HG03280 (cell line): ENCODE results near the gene BACH2.

Experiments used
- ATAC-seq: cut with Tn5 transposase; IDR thresholded peaks from one replicate; pipeline ENCODE4 v1.9.1; 2021; ENCODE audit warnings: mild to moderate bottlenecking, moderate library complexity; ENCODE audit not compliant: unreplicated experiment

Gene BACH2

DNA sequence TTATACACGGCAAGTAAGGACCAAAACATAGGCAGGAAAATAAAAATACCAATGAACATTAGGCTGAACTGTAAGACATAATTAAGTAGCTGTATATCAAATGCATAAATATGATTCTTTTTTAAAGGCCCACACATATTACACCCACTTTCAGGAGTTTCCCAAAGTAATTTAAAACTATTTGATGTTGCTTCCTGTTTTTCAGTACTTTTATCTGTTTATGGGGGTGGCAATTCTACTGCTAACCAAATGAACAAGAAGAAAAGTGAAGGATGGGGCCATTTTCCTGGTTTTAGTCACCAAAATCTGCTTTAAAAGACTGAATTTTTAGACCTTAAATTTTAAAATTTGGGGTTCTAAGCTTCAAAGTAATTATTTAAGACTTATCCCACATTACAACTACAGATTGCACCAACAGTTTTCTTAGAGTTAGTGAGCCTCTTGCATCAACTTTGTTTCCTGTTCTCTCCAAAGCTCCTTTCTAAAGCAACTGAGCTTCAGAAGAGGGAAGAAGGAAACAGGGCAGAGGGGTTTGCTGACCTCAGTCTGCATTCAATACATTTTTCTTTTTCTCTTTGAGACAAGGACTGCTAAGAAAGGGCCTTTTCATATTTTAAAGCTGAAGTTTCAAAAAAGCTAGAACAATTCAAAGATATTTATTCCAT lies 191.0 kb downstream of the BACH2 start:
- no peak for ATAC-seq

- peak; percentile 80 for ATAC-seq
Observed at GRCh38 chr6:90103056-90103800, 193.4 kb downstream of the BACH2 start.

- ATAC-seq: no peak
Observed at GRCh38 chr6:90101403-90101802, 195.2 kb downstream of the BACH2 start.

GRCh38 chr6:90100059-90100665 lies 196.5 kb downstream of the BACH2 start:
- no peak for ATAC-seq

- no peak for ATAC-seq
Observed at GRCh38 chr6:90098627-90099026, 198.0 kb downstream of the BACH2 start.

- no peak for ATAC-seq
Observed at GRCh38 chr6:90098001-90098531, 198.6 kb downstream of the BACH2 start.

GRCh38 chr6:90097356-90097755 lies 199.3 kb downstream of the BACH2 start:
- no peak for ATAC-seq

DNA sequence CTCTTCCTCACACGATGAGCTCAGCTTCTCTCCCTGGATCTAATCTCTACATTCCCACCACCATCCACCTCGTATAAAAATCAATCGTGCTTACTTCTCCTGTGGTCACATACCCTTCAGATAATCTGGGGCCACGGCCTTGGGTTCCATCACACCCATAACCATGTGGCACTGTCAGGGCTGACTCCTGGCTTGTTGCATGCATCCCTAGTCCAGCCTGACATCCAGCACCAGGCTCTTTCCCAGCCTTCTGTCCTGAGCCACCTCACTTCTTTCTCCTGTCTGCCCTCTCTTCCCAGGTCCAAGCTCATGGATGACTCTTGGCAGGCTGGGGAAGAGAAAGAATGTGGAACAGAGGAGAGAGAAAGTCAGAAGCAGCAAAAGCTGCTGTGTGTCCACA lies 199.8 kb downstream of the BACH2 start:
- ATAC-seq: no peak

DNA sequence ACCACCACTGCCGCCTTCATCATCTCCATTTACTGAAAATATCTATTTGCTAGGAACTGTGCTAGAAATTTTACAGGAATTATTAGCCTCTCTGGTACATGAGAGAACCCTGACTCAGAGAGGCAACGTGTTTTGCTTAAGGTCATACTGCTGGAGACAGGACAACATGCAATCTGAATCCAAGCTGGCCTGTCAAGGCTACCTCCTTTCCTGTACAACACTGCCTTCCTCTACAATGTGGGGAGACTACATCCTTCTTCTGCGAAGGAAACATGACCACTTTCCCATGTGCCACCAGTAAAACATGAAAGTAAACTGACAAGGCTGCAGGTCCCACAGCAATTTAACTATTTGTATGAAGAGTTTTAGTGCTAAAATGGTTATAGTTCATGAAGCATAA lies 200.9 kb downstream of the BACH2 start:
- ATAC-seq: no peak

DNA sequence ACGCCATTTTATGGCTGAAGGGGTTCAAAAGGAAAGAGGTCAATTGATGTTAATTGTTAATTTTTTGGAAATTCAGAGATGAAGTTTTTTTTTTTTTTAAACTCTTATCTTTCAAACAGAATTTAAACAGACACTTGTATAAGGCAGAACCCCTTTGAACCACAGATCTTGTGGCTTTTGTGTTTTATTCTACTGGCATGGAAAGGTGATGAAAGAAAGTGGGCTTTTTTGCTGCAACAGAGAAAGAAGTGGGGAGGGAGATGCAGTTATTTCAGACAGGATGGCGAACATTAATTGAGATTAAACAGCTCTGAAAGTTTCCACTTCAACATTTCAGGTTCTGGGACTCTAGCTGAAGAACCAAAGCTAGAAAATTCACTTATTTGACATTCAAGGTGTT lies 201.5 kb downstream of the BACH2 start:
- no peak for ATAC-seq

DNA sequence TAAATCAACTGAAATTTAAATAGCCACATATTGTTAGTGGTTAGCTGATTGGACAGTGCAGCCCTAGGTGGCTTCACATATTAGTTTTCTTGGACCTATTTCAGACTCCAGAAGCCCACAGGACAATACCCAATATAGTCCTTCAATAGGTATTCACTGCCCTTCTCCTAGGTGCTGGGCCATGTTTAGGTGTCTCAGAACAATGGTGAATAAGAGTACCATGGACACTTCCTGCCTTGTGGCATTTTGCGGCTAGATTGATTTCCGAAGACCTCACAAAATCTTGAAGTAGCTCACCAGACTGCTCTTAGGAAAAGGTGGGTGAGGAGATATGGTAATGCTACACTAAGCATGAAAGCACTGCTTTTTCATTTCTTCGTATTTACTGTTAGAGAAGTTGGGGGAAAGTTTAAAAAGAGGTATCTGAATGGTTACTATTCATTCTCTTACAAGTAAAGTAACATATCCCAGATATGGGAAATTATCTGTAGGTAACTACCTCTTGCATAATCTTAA lies 203.0 kb downstream of the BACH2 start:
- no peak for ATAC-seq

DNA sequence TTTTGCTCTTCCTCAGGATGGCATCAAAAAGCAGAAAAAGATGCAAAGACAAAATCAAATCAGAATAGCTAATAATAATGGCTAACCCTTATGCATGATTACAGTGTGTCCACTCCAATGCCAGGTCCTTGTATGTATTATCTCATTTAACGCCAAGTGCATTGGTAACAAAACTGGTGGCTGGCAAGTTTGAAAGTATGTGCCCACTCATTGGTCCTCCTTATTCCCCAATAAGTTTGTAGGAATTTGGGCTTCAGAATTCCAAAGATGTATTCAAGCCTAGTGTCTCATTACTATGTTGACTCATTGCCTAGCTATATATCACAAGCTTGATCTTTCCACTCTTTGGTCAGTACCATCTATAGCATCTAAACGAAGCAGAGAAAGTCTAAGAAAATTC lies 205.8 kb downstream of the BACH2 start:
- ATAC-seq: no peak

GRCh38 chr6:90088009-90088408 lies 208.6 kb downstream of the BACH2 start:
- ATAC-seq: no peak

GRCh38 chr6:90087106-90087833 lies 209.4 kb downstream of the BACH2 start:
- no peak for ATAC-seq

GRCh38 chr6:90086517-90086916 lies 210.1 kb downstream of the BACH2 start:
- no peak for ATAC-seq

GRCh38 chr6:90083891-90084290 lies 212.8 kb downstream of the BACH2 start:
- ATAC-seq: peak; percentile 45

DNA sequence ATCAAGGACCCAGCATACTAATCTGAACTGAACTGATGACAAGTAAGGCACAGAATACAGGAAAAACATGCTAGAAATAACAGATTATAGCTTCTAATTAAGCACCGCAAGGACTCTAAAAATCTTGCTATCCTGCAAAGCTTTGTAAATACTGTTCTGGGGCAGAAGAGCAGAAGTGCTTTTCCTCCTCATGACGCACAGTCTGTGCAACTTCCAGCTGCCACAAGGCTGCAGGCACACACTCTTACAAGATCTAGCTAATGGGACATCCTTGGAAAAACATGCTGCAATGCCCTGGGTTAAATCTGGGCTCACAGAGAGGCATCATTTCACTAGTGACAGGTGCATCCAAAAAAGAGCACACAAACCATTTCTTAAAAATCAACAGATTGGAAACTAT lies 213.8 kb downstream of the BACH2 start:
- no peak for ATAC-seq

GRCh38 chr6:90080876-90081481 lies 215.7 kb downstream of the BACH2 start:
- ATAC-seq: peak; percentile 79

DNA sequence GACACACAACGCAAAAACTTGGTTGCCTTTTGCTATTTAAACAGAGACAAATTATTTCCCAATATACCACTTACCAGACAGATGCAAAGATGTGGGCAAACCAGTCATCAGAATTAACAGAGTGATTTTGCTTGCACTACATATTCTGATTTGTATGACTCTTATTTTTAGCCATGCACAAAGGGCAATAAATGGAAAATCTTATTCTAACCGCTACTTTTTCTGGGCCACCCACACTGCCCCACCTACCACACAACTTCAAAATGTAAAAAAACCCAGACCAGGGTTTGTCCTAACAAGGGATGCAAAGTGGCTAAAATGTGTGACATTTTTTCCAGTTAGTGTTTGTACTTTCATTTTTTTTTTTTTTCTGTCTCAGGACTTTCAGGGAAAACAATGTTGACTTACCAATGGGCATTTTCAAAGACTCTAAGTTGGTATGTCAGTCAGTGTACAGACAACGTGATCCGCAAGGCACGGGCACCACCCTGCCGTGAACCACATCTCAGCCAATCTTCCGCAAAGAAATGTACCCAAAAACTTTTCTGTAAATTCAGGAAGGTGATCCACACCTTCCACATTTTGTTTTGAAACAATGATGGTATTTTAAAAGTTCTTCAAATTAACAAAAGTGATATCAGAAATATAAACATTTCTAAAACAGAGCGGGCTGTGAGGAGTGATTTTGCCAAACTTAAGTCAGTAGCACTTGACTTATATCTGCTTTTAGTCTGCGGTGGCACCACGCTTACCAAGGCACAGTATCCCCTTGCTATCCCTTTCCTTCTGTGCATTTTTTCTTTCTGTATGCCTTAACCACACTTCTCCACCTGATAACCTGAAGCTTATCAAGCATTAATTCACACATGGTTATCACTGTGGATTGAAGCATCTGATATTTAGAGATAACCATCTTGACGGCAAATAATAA lies 216.8 kb downstream of the BACH2 start:
- ATAC-seq: no peak
